DOHH2 (cell line): ENCODE data around the gene FABP6.

Experiments
- EZH2phosphoT487 ChIP-seq: fragments of 200-600 bp; sonication (generic); IDR thresholded peaks from 2 replicates; pipeline ENCODE4 v1.6.1; 2017; ENCODE audit warnings: borderline replicate concordance, mild to moderate bottlenecking, antibody characterized with exemption, low read length, moderate library complexity, mixed read lengths
- TF ChIP-seq, protein P1 (sequence below): fragments of 200-600 bp; sonication (generic); IDR thresholded peaks from one replicate; pipeline ENCODE4 v1.5.1; 2014; ENCODE audit warnings: antibody characterized with exemption, mild to moderate bottlenecking, low read depth, low read length; ENCODE audit not compliant: poor library complexity, severe bottlenecking

DNA sequence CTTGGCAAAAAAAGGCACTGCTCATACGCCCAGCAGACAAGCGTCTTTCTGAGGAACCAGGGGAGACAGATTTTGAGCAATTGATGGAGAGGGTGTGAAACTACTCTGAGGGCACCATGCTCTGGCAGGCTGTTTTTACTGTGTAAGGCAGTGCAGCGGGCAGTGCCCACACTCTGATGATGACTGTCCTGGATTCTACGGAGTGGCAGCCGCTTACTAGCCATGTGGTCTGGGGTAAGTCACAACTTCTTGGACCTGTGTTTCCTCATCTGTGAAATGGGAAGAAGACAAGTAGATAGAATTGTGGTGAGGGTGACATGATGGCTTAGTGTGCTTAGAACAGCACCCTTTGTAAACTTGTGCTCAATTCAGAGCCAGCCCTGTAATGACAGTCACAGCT lies 38.8 kb downstream of the FABP6 start:
- TF ChIP-seq, protein P1, sequence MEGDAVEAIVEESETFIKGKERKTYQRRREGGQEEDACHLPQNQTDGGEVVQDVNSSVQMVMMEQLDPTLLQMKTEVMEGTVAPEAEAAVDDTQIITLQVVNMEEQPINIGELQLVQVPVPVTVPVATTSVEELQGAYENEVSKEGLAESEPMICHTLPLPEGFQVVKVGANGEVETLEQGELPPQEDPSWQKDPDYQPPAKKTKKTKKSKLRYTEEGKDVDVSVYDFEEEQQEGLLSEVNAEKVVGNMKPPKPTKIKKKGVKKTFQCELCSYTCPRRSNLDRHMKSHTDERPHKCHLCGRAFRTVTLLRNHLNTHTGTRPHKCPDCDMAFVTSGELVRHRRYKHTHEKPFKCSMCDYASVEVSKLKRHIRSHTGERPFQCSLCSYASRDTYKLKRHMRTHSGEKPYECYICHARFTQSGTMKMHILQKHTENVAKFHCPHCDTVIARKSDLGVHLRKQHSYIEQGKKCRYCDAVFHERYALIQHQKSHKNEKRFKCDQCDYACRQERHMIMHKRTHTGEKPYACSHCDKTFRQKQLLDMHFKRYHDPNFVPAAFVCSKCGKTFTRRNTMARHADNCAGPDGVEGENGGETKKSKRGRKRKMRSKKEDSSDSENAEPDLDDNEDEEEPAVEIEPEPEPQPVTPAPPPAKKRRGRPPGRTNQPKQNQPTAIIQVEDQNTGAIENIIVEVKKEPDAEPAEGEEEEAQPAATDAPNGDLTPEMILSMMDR: no peak
- no peak for TF ChIP-seq EZH2phosphoT487
